ENCODE data around the gene KIF26A.

Gene KIF26A

GRCh38 chr14:104218361-104219180 is 80.2 kb downstream of the KIF26A start:
- Histone ChIP-seq H2AK5ac (ENCODE audit: low read length) (no peak overlapping the region), H3K56ac (ENCODE audit: low read length) (no peak overlapping the region)

GRCh38 chr14:104219731-104220214 is 81.4 kb downstream of the KIF26A start:
- H3K27ac ChIP-seq (ENCODE audit: low read depth, low read length): no peak overlapping the region
- H3K4me2 ChIP-seq (ENCODE audit: low read length): no peak overlapping the region
- no peak overlapping the region for H3K56ac ChIP-seq (ENCODE audit: low read length)
- H3K36me3 ChIP-seq (ENCODE audit: control insufficient read depth, insufficient read depth, low read length): no peaks in the 10 kb centered on the region
- DNase-seq: no peak
- no peak overlapping the region for H3K18ac ChIP-seq (ENCODE audit: low read length)
- no peak overlapping the region for H3K4me3 ChIP-seq (ENCODE audit: low read length)
- no peak overlapping the region for H4K8ac ChIP-seq (ENCODE audit: low read depth, low read length)
- H2AK5ac ChIP-seq (ENCODE audit: low read length): no peak overlapping the region
- H2BK120ac ChIP-seq (ENCODE audit: low read depth, low read length): no peak overlapping the region
- H3K79me2 ChIP-seq (ENCODE audit: control insufficient read depth, insufficient read depth, low read length): no peaks in the 10 kb centered on the region
- no peaks in the 10 kb centered on the region for H3K27me3 ChIP-seq (ENCODE audit: insufficient read depth, low read length, poor library complexity)
- no peak overlapping the region for H3K4ac ChIP-seq (ENCODE audit: low read depth, low read length)
- H2BK5ac ChIP-seq (ENCODE audit: low read length): no peak overlapping the region
- H4K5ac ChIP-seq (ENCODE audit: low read length): no peak overlapping the region
- no peak overlapping the region for H2BK15ac ChIP-seq (replicated peaks; ENCODE audit: low read depth)
- no CpG with 5 or more reads among the region's 22 CpGs for WGBS (ENCODE audit: extremely low coverage, insufficient coverage, low lambda C conversion rate)
- peaks cover 3% of the 10 kb centered on the region for H3K4me1 ChIP-seq (ENCODE audit: control insufficient read depth, low read depth, low read length)
- H3K79me1 ChIP-seq (ENCODE audit: low read length): no peaks in the 10 kb centered on the region
- no peak overlapping the region for H3K23ac ChIP-seq (ENCODE audit: low read length)
- no peak overlapping the region for H3K9ac ChIP-seq (ENCODE audit: low read length)

More at GRCh38 chr14:104218361-104219180, 80.2 kb downstream of the KIF26A start:
- Histone ChIP-seq H2BK15ac (replicated peaks; ENCODE audit: low read depth) (no peak overlapping the region), H3K27me3 (ENCODE audit: insufficient read depth, low read length, poor library complexity) (no peaks in the 10 kb centered on the region), H2BK5ac (ENCODE audit: low read length) (no peak overlapping the region), H3K79me1 (ENCODE audit: low read length) (no peaks in the 10 kb centered on the region), H2BK120ac (ENCODE audit: low read depth, low read length) (no peak overlapping the region), H3K18ac (ENCODE audit: low read length) (no peak overlapping the region), H3K36me3 (ENCODE audit: control insufficient read depth, insufficient read depth, low read length) (no peaks in the 10 kb centered on the region), H3K4ac (ENCODE audit: low read depth, low read length) (no peak overlapping the region), H3K4me2 (ENCODE audit: low read length) (no peak overlapping the region), H3K4me1 (ENCODE audit: control insufficient read depth, low read depth, low read length) (peaks cover under 1% of the 10 kb centered on the region), H3K9ac (ENCODE audit: low read length) (no peak overlapping the region), H3K23ac (ENCODE audit: low read length) (no peak overlapping the region), H3K4me3 (ENCODE audit: low read length) (no peak overlapping the region), H3K27ac (ENCODE audit: low read depth, low read length) (no peak overlapping the region), H4K5ac (ENCODE audit: low read length) (no peak overlapping the region), H3K79me2 (ENCODE audit: control insufficient read depth, insufficient read depth, low read length) (no peaks in the 10 kb centered on the region), H4K8ac (ENCODE audit: low read depth, low read length) (no peak overlapping the region)
- DNase-seq: no peak
- WGBS (ENCODE audit: extremely low coverage, insufficient coverage, low lambda C conversion rate): no CpG with 5 or more reads among the region's 22 CpGs

- Histone ChIP-seq H2BK15ac (replicated peaks; ENCODE audit: low read depth) (no peak overlapping the region), H3K23ac (ENCODE audit: low read length) (no peak overlapping the region), H3K27me3 (ENCODE audit: insufficient read depth, low read length, poor library complexity) (no peaks in the 10 kb centered on the region), H3K4me2 (ENCODE audit: low read length) (no peak overlapping the region), H2AK5ac (ENCODE audit: low read length) (no peak overlapping the region), H2BK5ac (ENCODE audit: low read length) (no peak overlapping the region), H3K36me3 (ENCODE audit: control insufficient read depth, insufficient read depth, low read length) (no peaks in the 10 kb centered on the region), H3K27ac (ENCODE audit: low read depth, low read length) (no peak overlapping the region), H3K4ac (ENCODE audit: low read depth, low read length) (no peak overlapping the region), H3K4me3 (ENCODE audit: low read length) (no peak overlapping the region), H3K9ac (ENCODE audit: low read length) (no peak overlapping the region), H4K8ac (ENCODE audit: low read depth, low read length) (no peak overlapping the region), H3K56ac (ENCODE audit: low read length) (no peak overlapping the region), H3K79me2 (ENCODE audit: control insufficient read depth, insufficient read depth, low read length) (no peaks in the 10 kb centered on the region), H3K18ac (ENCODE audit: low read length) (no peak overlapping the region), H3K4me1 (ENCODE audit: control insufficient read depth, low read depth, low read length) (peaks cover 3% of the 10 kb centered on the region), H3K79me1 (ENCODE audit: low read length) (no peaks in the 10 kb centered on the region), H2BK120ac (ENCODE audit: low read depth, low read length) (no peak overlapping the region), H4K5ac (ENCODE audit: low read length) (no peak overlapping the region)
- no peak for DNase-seq
- WGBS (ENCODE audit: extremely low coverage, insufficient coverage, low lambda C conversion rate): no CpG with 5 or more reads among the region's 40 CpGs
Measured at GRCh38 chr14:104220215-104221070, 82.1 kb downstream of the KIF26A start.

- H3K4me1 ChIP-seq (ENCODE audit: control insufficient read depth, low read depth, low read length): peaks cover 3% of the 10 kb centered on the region
- H4K5ac ChIP-seq (ENCODE audit: low read length): no peak overlapping the region
- H3K9ac ChIP-seq (ENCODE audit: low read length): no peak overlapping the region
- no CpG with 5 or more reads among the region's 14 CpGs for WGBS (ENCODE audit: extremely low coverage, insufficient coverage, low lambda C conversion rate)
- H2BK5ac ChIP-seq (ENCODE audit: low read length): no peak overlapping the region
- H3K79me2 ChIP-seq (ENCODE audit: control insufficient read depth, insufficient read depth, low read length): no peaks in the 10 kb centered on the region
- H3K79me1 ChIP-seq (ENCODE audit: low read length): no peaks in the 10 kb centered on the region
- H4K8ac ChIP-seq (ENCODE audit: low read depth, low read length): no peak overlapping the region
- no peak overlapping the region for H2BK120ac ChIP-seq (ENCODE audit: low read depth, low read length)
- no peak overlapping the region for H3K4me2 ChIP-seq (ENCODE audit: low read length)
- no peak for DNase-seq
- H3K4ac ChIP-seq (ENCODE audit: low read depth, low read length): no peak overlapping the region
- H3K36me3 ChIP-seq (ENCODE audit: control insufficient read depth, insufficient read depth, low read length): no peaks in the 10 kb centered on the region
- no peak overlapping the region for H3K4me3 ChIP-seq (ENCODE audit: low read length)
- H3K56ac ChIP-seq (ENCODE audit: low read length): no peak overlapping the region
- no peak overlapping the region for H3K18ac ChIP-seq (ENCODE audit: low read length)
- H2AK5ac ChIP-seq (ENCODE audit: low read length): no peak overlapping the region
- H2BK15ac ChIP-seq (replicated peaks; ENCODE audit: low read depth): no peak overlapping the region
- no peaks in the 10 kb centered on the region for H3K27me3 ChIP-seq (ENCODE audit: insufficient read depth, low read length, poor library complexity)
- no peak overlapping the region for H3K27ac ChIP-seq (ENCODE audit: low read depth, low read length)
- no peak overlapping the region for H3K23ac ChIP-seq (ENCODE audit: low read length)
Measured at GRCh38 chr14:104221071-104221625, 82.8 kb downstream of the KIF26A start.

GRCh38 chr14:104221636-104222369 is 83.4 kb downstream of the KIF26A start:
- H3K27me3 ChIP-seq (ENCODE audit: insufficient read depth, low read length, poor library complexity): no peaks in the 10 kb centered on the region
- no peak overlapping the region for H4K5ac ChIP-seq (ENCODE audit: low read length)
- no peak overlapping the region for H3K4me3 ChIP-seq (ENCODE audit: low read length)
- no peak overlapping the region for H2BK120ac ChIP-seq (ENCODE audit: low read depth, low read length)
- no peak overlapping the region for H3K56ac ChIP-seq (ENCODE audit: low read length)
- DNase-seq: no peak
- no peak overlapping the region for H3K27ac ChIP-seq (ENCODE audit: low read depth, low read length)
- no peak overlapping the region for H3K4me2 ChIP-seq (ENCODE audit: low read length)
- no peak overlapping the region for H3K4ac ChIP-seq (ENCODE audit: low read depth, low read length)
- no peaks in the 10 kb centered on the region for H3K36me3 ChIP-seq (ENCODE audit: control insufficient read depth, insufficient read depth, low read length)
- H3K79me2 ChIP-seq (ENCODE audit: control insufficient read depth, insufficient read depth, low read length): no peaks in the 10 kb centered on the region
- no peak overlapping the region for H2BK5ac ChIP-seq (ENCODE audit: low read length)
- H3K4me1 ChIP-seq (ENCODE audit: control insufficient read depth, low read depth, low read length): peaks cover 3% of the 10 kb centered on the region
- H3K79me1 ChIP-seq (ENCODE audit: low read length): no peaks in the 10 kb centered on the region
- WGBS (ENCODE audit: extremely low coverage, insufficient coverage, low lambda C conversion rate): no CpG with 5 or more reads among the region's 21 CpGs
- H2AK5ac ChIP-seq (ENCODE audit: low read length): no peak overlapping the region
- no peak overlapping the region for H4K8ac ChIP-seq (ENCODE audit: low read depth, low read length)
- H3K18ac ChIP-seq (ENCODE audit: low read length): no peak overlapping the region
- H2BK15ac ChIP-seq (replicated peaks; ENCODE audit: low read depth): no peak overlapping the region
- no peak overlapping the region for H3K23ac ChIP-seq (ENCODE audit: low read length)
- H3K9ac ChIP-seq (ENCODE audit: low read length): no peak overlapping the region
